BLaER1 treated with 17β-estradiol and CSF1 and Interleukin-3, amounts not matched to agents 10 nM and 100 nM (cell line): ENCODE measurements around the gene ODC1.

ENCODE experiments used
- H3K27ac ChIP-seq, 11 experiments: shearing (Covaris generic); formaldehyde crosslinking; 2 replicates each; pipeline ENCODE4 v1.8.1; 2022
- H3K27me3 ChIP-seq, 11 experiments: shearing (Covaris generic); formaldehyde crosslinking; 2 replicates each; pipeline ENCODE4 v1.8.1; 2022
- H3K36me3 ChIP-seq, 11 experiments: shearing (Covaris generic); formaldehyde crosslinking; 2 replicates each; pipeline ENCODE4 v1.8.1; 2022
- H3K4me1 ChIP-seq, 10 experiments: shearing (Covaris generic); formaldehyde crosslinking; 2 replicates each; pipeline ENCODE4 v1.8.1; 2022
- H3K4me2 ChIP-seq, 11 experiments: shearing (Covaris generic); formaldehyde crosslinking; 2 replicates each; pipeline ENCODE4 v1.8.1; 2022
- H3K4me3 ChIP-seq, 10 experiments: shearing (Covaris generic); formaldehyde crosslinking; 2 replicates each; pipeline ENCODE4 v1.8.1; 2022
- H3K9ac ChIP-seq, 11 experiments: shearing (Covaris generic); formaldehyde crosslinking; 2 replicates each; pipeline ENCODE4 v1.8.1; 2022
- H3K9me3 ChIP-seq, 11 experiments: shearing (Covaris generic); formaldehyde crosslinking; replicated peaks in 1 of 11; 2 replicates each; pipeline ENCODE4 v1.8.1; 2022
- H4K20me1 ChIP-seq, 11 experiments: shearing (Covaris generic); formaldehyde crosslinking; 2 replicates each; pipeline ENCODE4 v1.8.1; 2022
- Cebpa-rat ChIP-seq, 11 experiments: shearing (Covaris generic); IDR thresholded peaks; 2 replicates each; pipeline ENCODE4 v1.8.1; 2022

ODC1 gene

GRCh38 chr2:10424916-10425505, 23.1 kb downstream of the ODC1 start:
- peaks cover 27 to 83% (median 48%) of the 10 kb centered on the region in 11 experiments for H3K36me3 ChIP-seq
- no peaks in the 10 kb centered on the region for H3K9me3 ChIP-seq
- peak overlapping the region in 4 of 11 experiments; percentile 17 to 38 (median 22); a peak in 5 of 22 replicates for H3K27ac ChIP-seq
- peak overlapping the region in 1 of 10 experiments; percentile 19; a peak in 3 of 20 replicates for H3K4me3 ChIP-seq
- H3K27me3 ChIP-seq: peaks cover 0 to 36% (median 0%) of the 10 kb centered on the region in 11 experiments; a peak in 8 of 22 replicates
- peak overlapping the region in 5 of 11 experiments; percentile 29 to 59 (median 50); a peak in 8 of 22 replicates for H3K9ac ChIP-seq
- no peak for TF ChIP-seq Cebpa-rat (IDR thresholded peaks at IDR 0.05)
- peak overlapping the region; percentile 40 to 97 (median 72); a peak in 21 of 22 replicates for H3K4me2 ChIP-seq
- H4K20me1 ChIP-seq: peaks cover 28 to 79% (median 71%) of the 10 kb centered on the region in 11 experiments
- peaks cover 22 to 64% (median 59%) of the 10 kb centered on the region in 10 experiments for H3K4me1 ChIP-seq

- H3K9ac ChIP-seq: peak overlapping the region in 3 of 11 experiments; percentile 39 to 59 (median 50); a peak in 4 of 22 replicates
- H3K4me2 ChIP-seq: peak overlapping the region; percentile 40 to 97 (median 72); a peak in 21 of 22 replicates
- peaks cover 0 to 35% (median 0%) of the 10 kb centered on the region in 11 experiments; a peak in 5 of 22 replicates for H3K27me3 ChIP-seq
- peaks cover 22 to 64% (median 59%) of the 10 kb centered on the region in 10 experiments for H3K4me1 ChIP-seq
- H4K20me1 ChIP-seq: peaks cover 28 to 89% (median 80%) of the 10 kb centered on the region in 11 experiments
- no peak overlapping the region; a peak in 1 of 20 replicates for H3K4me3 ChIP-seq
- peaks cover 35 to 93% (median 57%) of the 10 kb centered on the region in 11 experiments for H3K36me3 ChIP-seq
- H3K9me3 ChIP-seq: no peaks in the 10 kb centered on the region
- no peak for TF ChIP-seq Cebpa-rat (IDR thresholded peaks at IDR 0.05)
- H3K27ac ChIP-seq: 0 out of 22 replicates have a peak overlapping the region, but pooled peaks of 1 of the 11 experiments have one; percentile 6
These were observed 24.1 kb downstream of the ODC1 start for GRCh38 chr2:10424051-10424450.

- Histone ChIP-seq H3K27ac (no peak overlapping the region), H3K4me2 (peak overlapping the region in 10 of 11 experiments; percentile 5 to 97 (median 63); a peak in 18 of 22 replicates), H3K36me3 (peaks cover 35 to 96% (median 57%) of the 10 kb centered on the region in 11 experiments), H3K4me3 (no peak overlapping the region), H3K9ac (no peak overlapping the region), H4K20me1 (peaks cover 28 to 95% (median 84%) of the 10 kb centered on the region in 11 experiments), H3K9me3 (no peaks in the 10 kb centered on the region), H3K27me3 (peaks cover 0 to 35% (median 0%) of the 10 kb centered on the region in 11 experiments; a peak in 5 of 22 replicates), H3K4me1 (peaks cover 22 to 68% (median 62%) of the 10 kb centered on the region in 10 experiments)
- no peak for TF ChIP-seq Cebpa-rat (IDR thresholded peaks at IDR 0.05)
These were observed 24.7 kb downstream of the ODC1 start for GRCh38 chr2:10423400-10423774.

GRCh38 chr2:10422732-10423399, 25.3 kb downstream of the ODC1 start:
- no peak overlapping the region for H3K27ac ChIP-seq

GRCh38 chr2:10422251-10422650, 25.9 kb downstream of the ODC1 start:
- H3K27ac ChIP-seq: no peak overlapping the region
- H3K27me3 ChIP-seq: peaks cover 0 to 31% (median 0%) of the 10 kb centered on the region in 11 experiments; a peak in 5 of 22 replicates
- no peak overlapping the region for H3K4me3 ChIP-seq
- H3K9me3 ChIP-seq: no peaks in the 10 kb centered on the region
- H3K36me3 ChIP-seq: peaks cover 35 to 85% (median 53%) of the 10 kb centered on the region in 11 experiments
- H3K9ac ChIP-seq: 0 out of 22 replicates have a peak overlapping the region, but pooled peaks of 1 of the 11 experiments have one; percentile 2
- peaks cover 22 to 71% (median 67%) of the 10 kb centered on the region in 10 experiments for H3K4me1 ChIP-seq
- H3K4me2 ChIP-seq: peak overlapping the region in 5 of 11 experiments; percentile 32 to 97 (median 81); a peak in 8 of 22 replicates
- TF ChIP-seq Cebpa-rat (IDR thresholded peaks at IDR 0.05): no peak
- H4K20me1 ChIP-seq: peaks cover 28 to 97% (median 84%) of the 10 kb centered on the region in 11 experiments

More at GRCh38 chr2:10422732-10423399, 25.3 kb downstream of the ODC1 start:
- H3K9ac ChIP-seq: 0 out of 22 replicates have a peak overlapping the region, but pooled peaks of 1 of the 11 experiments have one; percentile 2
- TF ChIP-seq Cebpa-rat (IDR thresholded peaks at IDR 0.05): no peak
- no peak overlapping the region for H3K4me3 ChIP-seq
- peaks cover 22 to 71% (median 67%) of the 10 kb centered on the region in 10 experiments for H3K4me1 ChIP-seq
- H3K4me2 ChIP-seq: peak overlapping the region in 10 of 11 experiments; percentile 5 to 97 (median 63); a peak in 17 of 22 replicates
- H3K27me3 ChIP-seq: peaks cover 0 to 35% (median 0%) of the 10 kb centered on the region in 11 experiments; a peak in 5 of 22 replicates
- peaks cover 28 to 97% (median 84%) of the 10 kb centered on the region in 11 experiments for H4K20me1 ChIP-seq
- H3K36me3 ChIP-seq: peaks cover 35 to 91% (median 55%) of the 10 kb centered on the region in 11 experiments
- H3K9me3 ChIP-seq: no peaks in the 10 kb centered on the region

GRCh38 chr2:10419553-10420257, 28.4 kb downstream of the ODC1 start:
- Histone ChIP-seq H3K27ac (no peak overlapping the region), H3K4me2 (no peak overlapping the region), H3K9me3 (no peaks in the 10 kb centered on the region), H3K36me3 (peaks cover 35 to 75% (median 45%) of the 10 kb centered on the region in 11 experiments), H3K27me3 (peaks cover 0 to 8% (median 0%) of the 10 kb centered on the region in 11 experiments; a peak in 1 of 22 replicates), H3K4me1 (peaks cover 14 to 62% (median 52%) of the 10 kb centered on the region in 10 experiments; a peak in 19 of 20 replicates), H4K20me1 (peaks cover 7 to 97% (median 83%) of the 10 kb centered on the region in 11 experiments), H3K4me3 (no peak overlapping the region), H3K9ac (no peak overlapping the region)
- TF ChIP-seq Cebpa-rat (IDR thresholded peaks at IDR 0.05): no peak

- H3K36me3 ChIP-seq: peaks cover 31 to 75% (median 41%) of the 10 kb centered on the region in 11 experiments
- no peaks in the 10 kb centered on the region for H3K27me3 ChIP-seq
- no peak overlapping the region for H3K27ac ChIP-seq
- H3K4me2 ChIP-seq: peak overlapping the region in 8 of 11 experiments; percentile 1 to 61 (median 26); a peak in 15 of 22 replicates
- H3K4me3 ChIP-seq: no peak overlapping the region
- H4K20me1 ChIP-seq: peaks cover 0 to 97% (median 84%) of the 10 kb centered on the region in 11 experiments; a peak in 20 of 22 replicates
- no peak overlapping the region for H3K9ac ChIP-seq
- H3K9me3 ChIP-seq: no peaks in the 10 kb centered on the region
- no peak for TF ChIP-seq Cebpa-rat (IDR thresholded peaks at IDR 0.05)
- H3K4me1 ChIP-seq: peaks cover 0 to 59% (median 43%) of the 10 kb centered on the region in 10 experiments; a peak in 15 of 20 replicates
These were observed 30.4 kb downstream of the ODC1 start for GRCh38 chr2:10417551-10418335.
